Karpas-422 (cell line): ENCODE measurements around the gene TENT4B. TPM values are rescaled to one million over a fixed set of nuclear protein-coding genes. Genes with fewer than 3 reads are reported as not detected.

Experiments
- DNase-seq: peaks from one replicate; pipeline ENCODE4 v3.0.0-alpha.2; 2015
- H2AFZ ChIP-seq: fragments of 200-600 bp; sonication (generic); 2 replicates; pipeline ENCODE4 v1.6.1; 2014; ENCODE audit warnings: antibody characterized with exemption, low read length, mixed read lengths
- H3K27ac ChIP-seq: fragments of 200-600 bp; sonication (generic); 2 replicates; pipeline ENCODE4 v1.5.1; 2014; ENCODE audit warnings: mild to moderate bottlenecking, low read length, moderate library complexity
- H3K27me3 ChIP-seq: fragments of 200-600 bp; sonication (generic); 2 replicates; pipeline ENCODE4 v1.6.1; 2014; ENCODE audit warnings: low read length, mixed read lengths
- H3K36me3 ChIP-seq: fragments of 200-600 bp; sonication (generic); 2 replicates; pipeline ENCODE4 v1.6.1; 2014; ENCODE audit warnings: low read length, mixed read lengths; ENCODE audit not compliant: insufficient read depth
- H3K4me1 ChIP-seq: fragments of 200-600 bp; sonication (generic); 2 replicates; pipeline ENCODE4 v1.6.1; 2014; ENCODE audit warnings: mild to moderate bottlenecking, low read length, mixed read lengths
- H3K4me2 ChIP-seq: fragments of 200-600 bp; sonication (generic); 2 replicates; pipeline ENCODE4 v1.6.1; 2014; ENCODE audit warnings: low read length, low read depth, mild to moderate bottlenecking; ENCODE audit not compliant: poor library complexity, severe bottlenecking
- H3K4me3 ChIP-seq: fragments of 200-600 bp; sonication (generic); 2 replicates; pipeline ENCODE4 v1.5.1; 2014; ENCODE audit warnings: mild to moderate bottlenecking, antibody characterized with exemption, low read length, mixed read lengths
- H3K79me2 ChIP-seq: fragments of 200-600 bp; sonication (generic); 2 replicates; pipeline ENCODE4 v1.6.1; 2014; ENCODE audit warnings: mild to moderate bottlenecking, low read length, mixed read lengths
- H3K9ac ChIP-seq: fragments of 200-600 bp; sonication (generic); 2 replicates; pipeline ENCODE4 v1.6.0; 2014; ENCODE audit warnings: low read length
- H3K9me2 ChIP-seq: fragments of 200-600 bp; sonication (generic), shearing (Covaris generic); replicated peaks from 2 replicates; pipeline ENCODE4 v1.6.0; 2014; ENCODE audit warnings: mild to moderate bottlenecking, low read length, moderate library complexity; ENCODE audit not compliant: insufficient read depth
- H3K9me3 ChIP-seq: fragments of 300-700, 200-600 bp; sonication (generic); 2 replicates; pipeline ENCODE4 v1.6.1; 2014; ENCODE audit warnings: low read length, mixed read lengths
- H4K20me1 ChIP-seq: fragments of 200-600 bp; sonication (generic); 2 replicates; pipeline ENCODE4 v1.6.1; 2014; ENCODE audit warnings: mild to moderate bottlenecking, antibody characterized with exemption, low read length, low read depth; ENCODE audit not compliant: insufficient read depth
- total RNA-seq: library from RNA; depleted of rRNA; stranded (reverse); fragments of >200 nt; shearing (Covaris generic); gene quantifications from 2 replicates; pipeline ENCODE4 v1.2.3, GENCODE V29; 2014; ENCODE audit warnings: low replicate concordance

Gene TENT4B
- total RNA-seq, 1 experiment from 2014 or later: 5.2 TPM

- Histone ChIP-seq H3K27ac (no peak overlapping the region), H3K4me2 (no peak overlapping the region), H3K9me3 (no peaks in the 10 kb centered on the region), H3K9ac (no peak overlapping the region), H3K36me3 (no peaks in the 10 kb centered on the region), H4K20me1 (no peaks in the 10 kb centered on the region), H3K79me2 (no peaks in the 10 kb centered on the region), H3K4me1 (peaks cover 43% of the 10 kb centered on the region), H2AFZ (no peak overlapping the region), H3K9me2 (no peaks in the 10 kb centered on the region), H3K4me3 (no peak overlapping the region), H3K27me3 (no peaks in the 10 kb centered on the region)
- no peak for DNase-seq
Measured at GRCh38 chr16:50269061-50269705, 116.1 kb downstream of the TENT4B start.

- Histone ChIP-seq H3K9me3 (no peaks in the 10 kb centered on the region), H4K20me1 (no peaks in the 10 kb centered on the region), H2AFZ (no peak overlapping the region), H3K36me3 (no peaks in the 10 kb centered on the region), H3K4me1 (peaks cover 46% of the 10 kb centered on the region), H3K27me3 (no peaks in the 10 kb centered on the region), H3K4me3 (no peak overlapping the region), H3K4me2 (no peak overlapping the region), H3K27ac (no peak overlapping the region), H3K9ac (no peak overlapping the region), H3K9me2 (no peaks in the 10 kb centered on the region), H3K79me2 (peaks cover 6% of the 10 kb centered on the region)
- no peak for DNase-seq
Measured at GRCh38 chr16:50269769-50270509, 116.8 kb downstream of the TENT4B start.

GRCh38 chr16:50270510-50271147, 117.5 kb downstream of the TENT4B start:
- Histone ChIP-seq H3K9ac (no peak overlapping the region), H3K27ac (no peak overlapping the region), H3K9me2 (no peaks in the 10 kb centered on the region), H3K4me2 (no peak overlapping the region), H3K79me2 (peaks cover 12% of the 10 kb centered on the region), H3K36me3 (no peaks in the 10 kb centered on the region), H4K20me1 (no peaks in the 10 kb centered on the region), H3K27me3 (no peaks in the 10 kb centered on the region), H3K4me3 (no peak overlapping the region), H2AFZ (no peak overlapping the region), H3K4me1 (peaks cover 50% of the 10 kb centered on the region), H3K9me3 (no peaks in the 10 kb centered on the region)
- no peak for DNase-seq

GRCh38 chr16:50271148-50272041, 118.3 kb downstream of the TENT4B start:
- Histone ChIP-seq H3K9ac (no peak overlapping the region), H3K9me2 (no peaks in the 10 kb centered on the region), H3K79me2 (peaks cover 20% of the 10 kb centered on the region), H3K4me2 (no peak overlapping the region), H3K4me1 (peaks cover 44% of the 10 kb centered on the region), H3K27ac (no peak overlapping the region), H3K9me3 (no peaks in the 10 kb centered on the region), H4K20me1 (no peaks in the 10 kb centered on the region), H3K27me3 (no peaks in the 10 kb centered on the region), H3K36me3 (no peaks in the 10 kb centered on the region), H3K4me3 (no peak overlapping the region), H2AFZ (no peak overlapping the region)
- DNase-seq: no peak

- Histone ChIP-seq H4K20me1 (peaks cover 1% of the 10 kb centered on the region; the same call in 1 of the 2 replicates), H3K4me3 (no peak overlapping the region), H3K4me2 (no peak overlapping the region), H3K9me2 (no peaks in the 10 kb centered on the region), H3K9me3 (no peaks in the 10 kb centered on the region), H3K79me2 (peaks cover 28% of the 10 kb centered on the region), H3K27ac (no peak overlapping the region), H3K36me3 (peaks cover 2% of the 10 kb centered on the region; the same call in 1 of the 2 replicates), H3K9ac (no peak overlapping the region), H3K4me1 (peaks cover 40% of the 10 kb centered on the region), H2AFZ (no peak overlapping the region), H3K27me3 (no peaks in the 10 kb centered on the region)
- DNase-seq: no peak
Measured at GRCh38 chr16:50272111-50272571, 119.0 kb downstream of the TENT4B start.

- Histone ChIP-seq H3K4me2 (no peak overlapping the region), H3K9ac (no peak overlapping the region), H2AFZ (no peak overlapping the region), H3K9me2 (no peaks in the 10 kb centered on the region), H3K27ac (no peak overlapping the region), H3K36me3 (peaks cover 4% of the 10 kb centered on the region; the same call in 1 of the 2 replicates), H3K79me2 (peaks cover 31% of the 10 kb centered on the region), H3K4me3 (no peak overlapping the region), H4K20me1 (peaks cover 3% of the 10 kb centered on the region; the same call in 1 of the 2 replicates), H3K4me1 (peaks cover 33% of the 10 kb centered on the region), H3K9me3 (no peaks in the 10 kb centered on the region), H3K27me3 (no peaks in the 10 kb centered on the region)
- DNase-seq: no peak
Measured at GRCh38 chr16:50272687-50273381, 119.7 kb downstream of the TENT4B start.

GRCh38 chr16:50273382-50273690, 120.2 kb downstream of the TENT4B start:
- H3K27me3 ChIP-seq: no peaks in the 10 kb centered on the region
- H3K9me3 ChIP-seq: no peaks in the 10 kb centered on the region
- no peaks in the 10 kb centered on the region for H3K9me2 ChIP-seq
- peaks cover 36% of the 10 kb centered on the region for H3K79me2 ChIP-seq
- no peak overlapping the region for H3K27ac ChIP-seq
- DNase-seq: no peak
- no peak overlapping the region; the same call in 1 of the 2 replicates for H3K9ac ChIP-seq
- peaks cover 33% of the 10 kb centered on the region for H3K4me1 ChIP-seq
- peaks cover 8% of the 10 kb centered on the region; the same call in 1 of the 2 replicates for H3K36me3 ChIP-seq
- peak overlapping the region; percentile 89 for H3K4me2 ChIP-seq
- H3K4me3 ChIP-seq: no peak overlapping the region
- peaks cover 3% of the 10 kb centered on the region; the same call in 1 of the 2 replicates for H4K20me1 ChIP-seq
- no peak overlapping the region for H2AFZ ChIP-seq
